Left renal cortex interstitium (tissue), 4 donors: ENCODE data around the gene MINDY3. TPM values are rescaled to one million over a fixed set of nuclear protein-coding genes. Genes with fewer than 3 reads are reported as not detected.
"Not testable (repeated sequence)": the region's sequence is repeated elsewhere in the genome, so short reads cannot be mapped to it uniquely, and the experiment has no call there.

Experiments
- DNase-seq, 4 donors: peaks; one replicate each; pipeline ENCODE4 v3.0.0-alpha.2; 2013; ENCODE audit warnings: low read depth in 4 of 4, low spot score in 2 of 4, missing footprints in 1 of 4
- polyA plus RNA-seq, 4 donors: library from polyadenylated mRNA; unstranded; fragments of 120-200 nt; gene quantifications; one replicate each; pipeline ENCODE4 v1.2.1, GENCODE V29; 2013; ENCODE audit not compliant: insufficient read length in 4 of 4

The MINDY3 gene
- polyA plus RNA-seq = 10 to 100 TPM; 39.4 to 54.8 (median 45.9) TPM

DNA sequence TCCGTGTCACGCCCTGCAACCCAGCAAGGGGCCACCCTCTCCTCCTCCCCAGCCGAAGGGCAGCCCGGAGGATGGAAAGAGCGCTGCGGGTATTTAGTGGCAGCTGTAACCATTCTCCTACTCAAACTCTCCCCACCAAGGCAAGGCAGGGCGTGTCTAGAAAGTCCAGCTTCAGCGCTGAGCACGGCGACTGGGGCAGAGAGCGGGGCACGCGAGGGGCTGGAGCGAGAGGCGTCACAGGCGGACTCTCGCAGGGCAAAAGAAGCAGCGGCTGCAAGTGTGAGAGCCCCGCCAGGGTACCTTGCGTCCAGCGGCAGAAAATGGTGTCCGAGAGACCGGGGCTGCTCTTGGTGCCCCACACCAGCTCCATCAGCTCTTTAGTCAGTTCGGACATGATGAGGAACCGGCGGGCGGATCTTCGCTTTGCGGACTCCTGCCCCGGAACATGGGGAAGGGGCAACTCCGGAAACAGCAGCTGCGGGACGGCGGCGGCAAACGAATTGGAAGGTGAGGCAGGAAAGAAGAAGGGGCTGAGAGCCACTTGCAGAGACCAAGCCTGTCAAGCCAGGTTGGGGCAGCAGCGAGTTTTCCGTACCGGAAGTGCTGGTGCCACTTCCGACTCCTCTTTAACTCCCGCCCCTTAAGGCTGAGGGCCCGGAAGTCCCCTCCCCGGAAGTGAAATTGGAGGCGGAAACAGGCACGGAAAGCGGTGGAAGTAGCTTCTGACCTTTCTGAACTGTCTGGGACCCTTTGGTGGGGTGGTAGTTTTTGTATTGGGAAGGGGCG is at the start of gene MINDY3:
TSS of gene MINDY3 (minus strand) at position 602 of the 786 bp plus-strand sequence. CDS start at position 394, 208 bp downstream.
- peak; percentile 68 to 78 (median 72) for DNase-seq

DNA sequence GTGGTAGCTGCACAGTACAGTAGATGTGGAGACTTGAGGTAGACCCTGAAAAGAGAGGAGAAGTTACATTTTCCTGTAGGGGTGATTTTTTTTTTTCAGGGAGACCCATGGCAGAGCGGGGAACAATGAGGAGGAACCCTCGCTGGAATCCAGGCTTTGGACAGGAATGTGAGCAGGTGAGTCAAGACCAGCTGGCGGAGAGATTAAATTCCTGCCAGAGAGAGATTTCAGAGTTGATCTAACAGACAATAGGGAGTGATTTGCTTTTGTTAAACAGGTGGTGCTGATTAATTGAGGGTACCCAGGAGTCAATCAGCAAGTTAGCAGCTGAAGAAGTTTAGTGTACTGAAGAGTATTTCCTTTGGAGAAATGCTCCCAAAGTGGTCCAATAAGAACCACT is 41.6 kb upstream of the MINDY3 start:
- no peak for DNase-seq

DNA sequence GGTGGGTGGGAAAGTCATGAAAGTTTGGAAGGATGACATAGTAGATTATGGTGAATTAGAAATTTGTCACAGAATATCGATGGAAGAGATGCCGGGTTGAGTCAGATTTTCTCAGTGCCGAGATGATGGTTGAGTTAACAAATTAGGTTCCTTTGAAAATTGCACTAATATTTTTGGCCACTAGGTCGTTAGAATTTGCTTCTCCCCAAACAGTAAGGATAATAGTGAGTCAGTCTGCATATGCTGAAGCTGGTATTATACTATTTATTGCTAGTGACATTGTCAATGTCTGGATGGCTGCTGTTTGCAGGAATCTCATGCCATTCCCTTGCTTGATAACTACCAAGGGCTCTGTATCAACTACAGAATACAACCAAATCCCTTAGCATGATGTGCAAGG is 37.7 kb upstream of the MINDY3 start:
- no peak for DNase-seq

DNA sequence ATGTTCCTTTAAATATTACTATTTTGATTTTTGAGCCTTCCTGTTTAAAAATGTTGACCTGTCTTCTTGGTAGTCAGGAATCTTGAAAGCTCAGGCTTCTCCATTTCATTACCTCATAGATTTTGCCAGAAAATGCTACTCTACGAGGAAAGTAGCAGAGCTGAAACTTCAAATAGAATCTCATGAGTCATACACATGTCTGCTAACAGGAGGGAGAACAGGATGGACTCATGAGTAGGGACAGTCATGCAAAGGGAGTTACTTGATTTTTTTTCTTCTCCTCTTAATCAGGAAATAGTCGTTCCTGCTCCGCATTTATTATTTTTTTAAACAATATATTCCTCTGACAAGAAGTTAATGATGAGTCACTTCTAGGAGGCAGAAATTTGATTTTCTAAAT is 37.0 kb upstream of the MINDY3 start:
- no peak for DNase-seq

GRCh38 chr10:15896654-15897053 is 36.3 kb upstream of the MINDY3 start:
- no peak for DNase-seq

GRCh38 chr10:15884447-15884846 is 24.1 kb upstream of the MINDY3 start:
- DNase-seq = no peak

- DNase-seq = no peak
These were observed 21.2 kb upstream of the MINDY3 start for GRCh38 chr10:15881542-15881941.

DNA sequence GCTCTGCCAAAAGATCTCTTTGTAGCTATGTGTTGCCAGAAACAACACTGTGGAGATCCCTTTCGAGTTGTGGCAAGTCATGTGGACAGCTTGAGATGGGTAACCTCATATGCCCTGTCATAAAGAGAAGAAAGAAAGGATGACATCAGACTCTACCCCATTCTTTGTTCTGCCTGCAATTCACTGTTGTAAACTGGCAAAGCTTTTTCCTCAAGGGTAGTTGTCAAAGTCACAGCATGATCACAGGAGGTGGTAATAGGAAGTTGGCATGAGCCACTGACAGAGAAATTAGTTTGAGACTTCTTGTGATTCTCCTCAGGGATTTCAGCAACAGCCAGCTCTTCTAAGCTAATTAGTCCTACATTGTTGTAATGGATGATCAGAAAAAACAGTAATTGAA is 19.4 kb upstream of the MINDY3 start:
- no peak for DNase-seq

GRCh38 chr10:15879058-15879457 is 18.8 kb upstream of the MINDY3 start:
- DNase-seq = peak in 1 of 4 donors; percentile 31

DNA sequence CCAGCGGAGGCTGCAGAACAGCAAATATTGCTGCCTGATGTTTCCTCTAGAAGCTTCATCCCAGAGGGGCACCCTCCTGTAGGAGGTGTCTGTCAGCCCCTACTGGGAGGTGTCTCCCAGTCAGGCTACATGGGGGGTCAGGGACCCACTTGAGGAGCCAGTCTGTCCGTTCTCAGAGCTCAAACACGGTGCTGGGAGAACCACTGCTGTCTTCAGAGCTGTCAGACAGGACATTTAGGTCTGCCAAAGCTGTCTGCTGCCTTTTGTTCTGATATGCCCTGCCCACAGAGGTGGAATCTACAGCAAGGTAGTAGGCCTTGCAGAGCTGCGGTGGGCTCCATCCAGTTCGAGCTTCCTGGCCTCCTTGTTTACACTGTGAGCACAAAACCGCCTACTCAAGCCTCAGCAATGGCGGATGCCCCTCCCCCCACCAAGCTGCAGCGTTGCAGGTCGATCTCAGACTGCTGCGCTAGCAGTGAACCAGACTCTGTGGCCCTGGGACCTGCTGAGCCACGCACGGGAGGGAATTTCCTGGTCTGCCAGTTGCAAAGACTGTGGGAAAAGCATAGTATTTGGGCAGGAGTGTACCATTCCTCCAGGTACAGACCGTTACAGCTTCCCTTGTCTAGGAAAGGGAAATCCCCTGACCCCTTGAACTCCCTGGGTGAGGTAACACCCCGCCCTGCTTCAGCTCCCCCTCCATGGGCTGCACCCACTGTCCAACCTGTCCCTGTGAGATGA is 17.7 kb upstream of the MINDY3 start:
- DNase-seq = no peak

DNA sequence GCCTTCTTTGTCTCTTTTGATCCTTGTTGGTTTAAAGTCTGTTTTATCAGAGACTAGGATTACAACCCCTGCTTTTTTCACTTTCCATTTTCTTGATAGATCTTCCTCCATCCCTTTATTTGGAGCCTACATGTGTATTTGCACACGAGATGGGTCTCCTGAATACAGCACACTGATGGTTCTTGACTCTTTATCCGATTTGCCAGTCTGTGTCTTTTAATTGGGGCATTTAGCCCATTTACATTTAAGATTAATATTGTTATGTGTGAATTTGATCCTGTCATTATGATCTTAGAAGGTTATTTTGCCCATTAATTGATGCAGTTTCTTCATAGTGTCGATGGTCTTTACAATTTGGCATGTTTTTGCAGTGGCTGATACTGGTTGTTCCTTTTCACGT is 16.0 kb upstream of the MINDY3 start:
- not testable (repeated sequence) for DNase-seq

DNA sequence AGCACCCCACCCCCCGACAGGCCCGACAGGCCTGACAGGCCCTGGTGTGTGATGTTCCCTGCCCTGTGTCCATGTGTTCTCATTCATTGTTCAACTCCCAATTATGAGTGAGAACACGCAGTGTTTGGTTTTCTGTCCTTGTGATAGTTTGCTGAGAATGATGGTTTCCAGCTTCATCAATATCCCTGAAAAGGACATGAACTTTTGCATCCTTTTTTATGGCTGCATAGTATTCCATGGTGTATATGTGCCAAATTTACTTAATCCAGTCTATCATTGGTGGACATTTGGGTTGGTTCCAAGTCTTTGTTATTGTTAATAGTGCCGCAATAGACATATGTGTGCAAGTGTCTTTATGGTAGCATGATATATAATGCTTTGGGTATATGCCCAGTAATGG is 12.3 kb upstream of the MINDY3 start:
- not testable (repeated sequence) for DNase-seq

DNA sequence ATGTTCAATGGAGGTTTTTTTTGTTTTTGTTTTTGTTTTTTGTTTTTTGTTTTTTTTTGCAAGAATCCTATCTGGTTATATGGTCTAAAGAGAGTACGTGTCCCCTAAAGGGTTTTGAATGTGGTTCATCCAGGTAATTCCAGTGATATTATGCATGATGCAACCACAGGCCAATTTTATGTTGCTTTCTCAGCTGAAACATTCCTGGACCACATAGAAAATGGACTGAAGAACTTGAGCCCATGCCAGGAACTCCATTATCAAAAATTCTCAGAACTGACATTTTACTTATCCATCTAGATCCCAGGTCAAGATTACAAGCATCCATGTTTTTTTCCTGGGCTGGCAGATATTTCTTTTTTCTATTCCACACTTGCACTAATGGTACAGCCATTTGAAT is 11.5 kb upstream of the MINDY3 start:
- DNase-seq = no peak

- no peak for DNase-seq
These were observed 9.6 kb upstream of the MINDY3 start for GRCh38 chr10:15869935-15870334.

- no peak for DNase-seq
These were observed 7.7 kb upstream of the MINDY3 start for GRCh38 chr10:15868006-15868405.

DNA sequence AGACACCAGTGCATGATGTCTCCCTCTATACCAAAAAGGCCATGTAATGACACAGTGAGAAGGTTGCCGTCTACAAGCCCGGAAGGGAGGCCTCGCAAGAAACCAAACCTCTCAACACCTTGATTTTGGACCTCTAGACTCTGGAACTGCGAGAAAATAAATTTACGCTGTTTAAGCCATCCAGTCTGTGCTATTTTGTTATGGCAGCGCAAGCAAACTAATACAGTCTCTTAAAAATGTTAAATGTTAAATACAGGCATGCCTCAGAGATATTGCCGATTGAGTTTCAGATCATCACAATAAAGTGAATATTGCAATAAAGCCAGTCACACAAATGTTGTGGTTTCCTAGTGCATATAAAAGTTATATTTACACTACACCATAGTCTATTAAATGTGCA is 5.0 kb upstream of the MINDY3 start:
- DNase-seq = no peak

GRCh38 chr10:15864419-15864818 is 4.1 kb upstream of the MINDY3 start:
- DNase-seq = no peak

- DNase-seq = no peak
These were observed 3.4 kb upstream of the MINDY3 start for GRCh38 chr10:15863733-15864132.

DNA sequence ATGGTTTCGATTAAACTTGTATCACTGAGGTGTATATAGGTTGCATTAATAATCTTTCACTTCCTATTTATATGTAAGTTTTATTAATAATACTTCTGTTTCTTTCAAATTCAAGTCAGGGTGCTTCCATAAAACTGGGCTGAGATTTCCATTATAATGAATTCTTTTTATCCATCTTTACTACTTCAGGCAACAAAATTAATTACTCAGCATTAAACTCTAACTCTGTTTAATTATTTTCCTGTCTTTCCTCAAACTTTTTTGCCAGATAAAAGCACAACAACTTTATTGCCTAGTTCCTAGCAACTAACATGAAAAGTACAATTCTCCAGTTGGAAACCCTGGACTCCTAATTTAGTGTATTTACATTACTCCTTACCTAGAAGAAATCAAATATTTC is 3.0 kb upstream of the MINDY3 start:
- no peak for DNase-seq

GRCh38 chr10:15860692-15861201 is 440 bp upstream of the MINDY3 start:
- DNase-seq = no peak

- no peak for DNase-seq
These were observed 800 bp downstream of the MINDY3 start for GRCh38 chr10:15859509-15859905.

- DNase-seq = no peak
These were observed 1.4 kb downstream of the MINDY3 start for GRCh38 chr10:15858861-15859281.
